GM12864 (cell line): ENCODE measurements around the gene REC114.
"Not testable (repeated sequence)": the region's sequence is repeated elsewhere in the genome, so short reads cannot be mapped to it uniquely, and the experiment has no call there.

Experiments
- DNase-seq: peaks from one replicate; pipeline ENCODE4 v3.0.0-alpha.2; 2011; ENCODE audit warnings: low read depth
- H3K4me3 ChIP-seq: 2 replicates; pipeline ENCODE4 v1.5.1; 2011; ENCODE audit warnings: mild to moderate bottlenecking, low read depth, low read length, control low read depth
- TF ChIP-seq, protein P1 (sequence below): IDR thresholded peaks from 2 replicates; pipeline ENCODE4 v1.5.1; 2011; ENCODE audit warnings: low read depth, mild to moderate bottlenecking, moderate library complexity, low read length, control low read depth, inconsistent platforms; ENCODE audit errors: missing control alignments

Gene REC114, protein sequence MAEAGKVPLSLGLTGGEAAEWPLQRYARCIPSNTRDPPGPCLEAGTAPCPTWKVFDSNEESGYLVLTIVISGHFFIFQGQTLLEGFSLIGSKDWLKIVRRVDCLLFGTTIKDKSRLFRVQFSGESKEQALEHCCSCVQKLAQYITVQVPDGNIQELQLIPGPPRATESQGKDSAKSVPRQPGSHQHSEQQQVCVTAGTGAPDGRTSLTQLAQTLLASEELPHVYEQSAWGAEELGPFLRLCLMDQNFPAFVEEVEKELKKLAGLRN

DNA sequence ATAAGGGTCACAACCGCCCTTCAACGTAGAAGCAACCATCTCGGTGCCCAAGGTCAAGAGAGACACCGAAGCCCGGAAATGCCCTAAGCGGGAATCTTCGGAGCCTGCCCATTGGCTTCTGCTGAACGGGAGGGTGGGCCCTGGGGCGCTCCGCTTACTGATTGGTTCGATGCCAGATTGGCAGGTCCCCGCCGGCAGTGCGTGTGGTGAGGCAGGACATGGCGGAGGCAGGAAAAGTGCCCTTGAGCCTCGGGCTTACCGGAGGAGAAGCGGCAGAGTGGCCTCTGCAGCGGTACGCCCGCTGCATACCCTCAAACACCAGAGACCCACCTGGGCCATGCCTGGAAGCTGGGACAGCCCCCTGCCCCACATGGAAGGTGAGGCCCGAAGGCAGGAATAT lies at the start of gene REC114:
REC114 (plus strand) TSS at position 197 of the 400 bp plus-strand sequence; CDS start at position 219, 22 bp downstream.
- TF ChIP-seq, protein P1, sequence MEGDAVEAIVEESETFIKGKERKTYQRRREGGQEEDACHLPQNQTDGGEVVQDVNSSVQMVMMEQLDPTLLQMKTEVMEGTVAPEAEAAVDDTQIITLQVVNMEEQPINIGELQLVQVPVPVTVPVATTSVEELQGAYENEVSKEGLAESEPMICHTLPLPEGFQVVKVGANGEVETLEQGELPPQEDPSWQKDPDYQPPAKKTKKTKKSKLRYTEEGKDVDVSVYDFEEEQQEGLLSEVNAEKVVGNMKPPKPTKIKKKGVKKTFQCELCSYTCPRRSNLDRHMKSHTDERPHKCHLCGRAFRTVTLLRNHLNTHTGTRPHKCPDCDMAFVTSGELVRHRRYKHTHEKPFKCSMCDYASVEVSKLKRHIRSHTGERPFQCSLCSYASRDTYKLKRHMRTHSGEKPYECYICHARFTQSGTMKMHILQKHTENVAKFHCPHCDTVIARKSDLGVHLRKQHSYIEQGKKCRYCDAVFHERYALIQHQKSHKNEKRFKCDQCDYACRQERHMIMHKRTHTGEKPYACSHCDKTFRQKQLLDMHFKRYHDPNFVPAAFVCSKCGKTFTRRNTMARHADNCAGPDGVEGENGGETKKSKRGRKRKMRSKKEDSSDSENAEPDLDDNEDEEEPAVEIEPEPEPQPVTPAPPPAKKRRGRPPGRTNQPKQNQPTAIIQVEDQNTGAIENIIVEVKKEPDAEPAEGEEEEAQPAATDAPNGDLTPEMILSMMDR: no peak
- H3K4me3 ChIP-seq: no peak within 1 kb of the TSS
- no peak for DNase-seq

DNA sequence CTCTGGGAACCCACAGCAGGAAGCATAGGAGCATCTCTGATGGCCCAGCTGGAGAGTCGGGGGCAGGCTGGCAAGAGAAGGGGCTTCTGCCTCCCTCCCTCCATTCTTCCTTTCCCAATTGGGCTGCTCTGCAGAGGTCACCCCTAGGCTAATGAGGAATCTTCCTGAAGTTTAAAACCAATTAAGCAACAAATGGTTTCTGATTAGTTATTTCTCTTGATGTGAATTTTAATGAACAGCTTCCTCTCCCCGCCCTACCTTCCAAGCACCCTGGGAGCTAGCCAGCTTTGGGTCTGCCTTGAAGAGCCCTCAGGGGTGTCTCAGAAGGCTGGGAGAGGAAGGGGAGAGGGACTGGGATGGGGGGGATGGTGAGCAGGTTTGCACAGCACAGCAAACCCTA lies 49.6 kb upstream of the REC114 start:
- DNase-seq: no peak
- TF ChIP-seq, protein P1: no peak
- no peak overlapping the region for H3K4me3 ChIP-seq

DNA sequence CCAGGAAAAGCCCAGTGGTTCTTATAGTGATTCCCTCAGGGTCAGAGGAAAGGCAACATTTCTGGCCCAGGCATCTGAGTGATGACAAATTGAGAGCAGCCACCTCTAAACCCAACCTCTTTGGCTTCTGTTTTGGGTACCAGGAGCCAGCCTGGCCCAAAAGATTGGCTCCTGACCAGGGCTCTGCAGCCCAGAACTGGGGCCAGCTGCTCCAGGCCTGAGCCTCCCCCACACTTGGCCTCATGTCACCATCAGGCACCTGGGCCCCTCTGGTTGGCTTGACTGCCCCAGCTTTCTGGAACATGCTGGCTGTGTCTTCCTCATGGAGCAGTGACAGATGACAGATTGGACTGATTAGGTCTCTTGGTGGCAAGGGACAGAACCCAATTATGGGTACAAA lies 48.2 kb upstream of the REC114 start:
- TF ChIP-seq, protein P1: no peak
- H3K4me3 ChIP-seq: no peak overlapping the region
- no peak for DNase-seq

DNA sequence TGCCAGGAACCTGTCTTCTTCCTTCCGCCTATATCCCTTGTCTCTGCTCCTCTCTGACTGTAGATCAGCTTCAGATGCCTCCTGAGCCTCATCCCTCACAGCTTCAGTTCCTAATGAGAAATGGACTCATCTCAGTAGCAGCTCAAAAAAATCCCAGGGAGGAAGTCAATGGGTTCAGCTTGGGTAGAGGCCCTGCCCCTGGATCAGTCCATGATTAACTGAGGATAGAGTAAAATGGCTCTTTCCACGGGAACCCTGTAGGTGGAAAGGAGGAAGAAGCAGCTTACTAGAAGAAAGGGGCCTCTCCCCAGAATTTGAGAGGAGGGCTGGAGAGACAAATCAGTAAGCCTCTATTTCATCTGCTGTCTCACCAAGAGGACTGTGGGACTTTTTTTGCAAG lies 47.3 kb upstream of the REC114 start:
- TF ChIP-seq, protein P1: no peak
- no peak overlapping the region for H3K4me3 ChIP-seq
- no peak for DNase-seq

DNA sequence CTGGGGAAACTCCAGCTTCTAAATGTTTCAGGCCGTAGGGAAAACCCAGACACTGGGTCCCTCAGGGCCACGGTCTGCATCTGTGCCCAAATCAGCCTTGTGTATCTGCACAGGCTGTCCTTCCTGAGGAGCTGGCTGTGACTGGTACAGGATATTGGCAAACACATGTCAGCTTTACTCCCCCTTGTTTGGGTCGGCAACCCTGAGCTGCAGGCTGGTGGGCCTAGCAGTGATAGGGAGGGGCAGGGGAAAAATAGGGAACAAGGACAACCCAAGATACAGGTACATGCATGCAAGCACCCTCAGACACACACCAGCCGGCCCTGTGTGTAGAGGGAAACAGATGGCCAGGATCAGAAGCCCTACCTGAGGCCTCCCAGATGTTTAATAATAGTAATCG lies 45.5 kb upstream of the REC114 start:
- DNase-seq: no peak
- no peak overlapping the region for H3K4me3 ChIP-seq
- TF ChIP-seq, protein P1: no peak

DNA sequence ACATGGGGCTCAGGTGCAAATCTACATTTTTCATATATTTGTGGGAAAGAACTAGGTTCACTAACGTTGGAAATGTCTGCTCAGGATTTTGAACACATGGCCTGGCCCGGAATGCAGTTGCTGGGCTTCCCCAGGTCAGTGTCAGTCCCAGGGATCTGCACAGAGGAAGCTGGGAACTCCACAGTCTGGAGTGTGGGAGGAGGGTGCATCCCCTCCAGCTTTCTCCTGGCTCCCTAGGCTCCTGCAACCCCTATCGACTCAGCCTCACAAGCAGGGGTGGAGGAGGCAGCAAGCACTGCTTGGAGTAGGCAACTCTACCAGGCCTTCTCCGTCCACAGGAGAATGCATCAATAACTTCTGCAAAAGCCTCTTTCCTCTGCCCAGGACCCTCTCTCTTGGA lies 44.1 kb upstream of the REC114 start:
- TF ChIP-seq, protein P1: no peak
- no peak overlapping the region for H3K4me3 ChIP-seq
- no peak for DNase-seq

DNA sequence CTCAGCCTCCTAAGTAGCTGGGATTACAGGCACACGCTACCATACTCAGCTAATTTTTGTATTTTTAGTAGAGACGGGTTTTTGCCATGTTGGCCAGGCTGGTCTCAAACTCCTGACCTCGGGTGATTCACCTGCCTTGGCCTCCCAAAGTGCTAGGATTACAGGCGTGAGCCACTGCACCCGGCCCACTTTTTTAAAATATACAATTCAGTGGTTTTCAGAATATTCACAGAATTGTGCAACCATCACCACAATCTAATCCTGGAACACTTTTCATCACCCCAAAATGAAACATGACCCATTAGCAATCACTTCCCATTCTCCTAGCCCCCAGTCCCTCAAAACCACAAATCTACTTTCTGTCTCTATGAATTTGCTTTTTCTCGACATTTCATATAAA lies 42.7 kb upstream of the REC114 start:
- H3K4me3 ChIP-seq, DNase-seq: not testable (repeated sequence)

DNA sequence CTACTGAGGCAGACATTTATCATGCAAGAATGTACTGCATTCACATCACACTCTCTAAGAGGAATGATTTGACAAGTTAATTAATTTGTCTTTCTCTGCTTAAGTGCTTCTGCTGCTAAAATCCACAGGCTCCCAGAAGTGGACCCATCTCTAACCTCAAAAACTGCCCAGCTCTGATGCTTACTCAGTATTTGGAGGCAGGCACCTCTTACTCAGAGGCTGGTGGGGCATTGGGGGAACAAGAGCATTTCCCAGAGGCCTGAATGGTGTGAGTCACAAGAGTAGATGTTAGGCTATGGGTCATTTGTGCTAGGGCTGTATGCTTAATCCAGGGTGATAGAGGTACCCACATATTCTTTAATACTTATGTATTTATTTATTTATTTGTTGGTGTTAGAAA lies 39.8 kb upstream of the REC114 start:
- no peak for DNase-seq
- TF ChIP-seq, protein P1: no peak
- no peak overlapping the region for H3K4me3 ChIP-seq
